PFSK-1 (cell line): ENCODE measurements around the gene MED26.

Experiments
- POLR2AphosphoS5 ChIP-seq: IDR thresholded peaks from 2 replicates; pipeline ENCODE4 v1.6.1; 2012; ENCODE audit warnings: low read depth, mild to moderate bottlenecking, control low read depth, low read length, moderate library complexity
- SIN3A ChIP-seq: IDR thresholded peaks from 2 replicates; pipeline ENCODE4 v1.6.1; 2012; ENCODE audit warnings: mild to moderate bottlenecking, low read length, moderate library complexity, borderline replicate concordance; ENCODE audit not compliant: insufficient read depth
- TAF1 ChIP-seq: IDR thresholded peaks from 2 replicates; pipeline ENCODE4 v1.6.1; 2012; ENCODE audit warnings: low read length, control low read depth, borderline replicate concordance; ENCODE audit not compliant: insufficient read depth

DNA sequence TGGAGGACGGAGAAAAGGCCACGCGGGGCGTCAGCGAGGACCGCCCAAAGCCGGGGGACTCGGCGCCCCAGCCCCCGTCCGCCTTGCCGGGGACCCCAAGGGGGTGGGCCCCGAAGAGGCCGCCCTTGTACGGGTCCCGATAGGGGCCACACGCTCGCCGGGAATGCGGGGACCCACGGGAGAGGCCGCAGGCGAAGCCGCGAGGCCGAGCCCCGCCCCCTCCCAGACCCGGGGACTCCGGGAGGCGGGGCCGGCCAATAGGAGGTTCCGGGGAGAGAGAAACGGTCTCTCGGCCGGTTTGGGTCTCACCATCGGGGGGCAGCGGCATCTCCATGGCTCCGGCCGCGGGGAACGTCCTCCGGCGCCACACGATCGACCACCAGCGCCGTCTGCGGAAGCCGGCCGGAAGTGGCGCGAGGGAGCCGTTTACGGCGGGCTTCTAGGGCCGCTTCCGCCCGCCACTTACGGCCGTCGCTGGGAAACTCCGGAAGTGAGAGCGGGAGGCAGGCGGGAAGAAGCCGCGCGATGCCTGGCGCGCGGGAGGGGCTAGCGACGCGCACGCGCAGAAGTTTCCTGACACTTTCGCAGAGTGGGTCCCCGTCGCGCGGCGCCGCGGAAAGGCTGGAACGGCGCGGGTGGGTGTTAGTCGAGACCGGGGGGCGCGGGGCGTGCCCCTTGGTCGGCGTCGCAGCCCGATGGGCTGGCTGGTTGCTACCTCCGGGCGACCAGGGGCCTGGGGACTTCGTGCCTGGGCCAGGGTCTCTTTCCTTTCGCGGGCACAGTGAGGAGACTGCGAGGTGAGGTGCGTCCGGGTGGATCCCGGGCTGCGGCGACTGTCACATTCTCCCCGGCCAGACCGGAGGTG is 85.7 kb downstream of the MED26 start, which contains the start of gene CHERP:
- TF ChIP-seq POLR2AphosphoS5 (peak; percentile 94), SIN3A (peak; percentile 57; the same call in 1 of the 2 replicates), TAF1 (peak; percentile 78; the same call in 1 of the 2 replicates)
